Adrenal gland (tissue), 12 donors: ENCODE measurements around the gene DUS2. TPM values are rescaled to one million over a fixed set of nuclear protein-coding genes. Genes with fewer than 3 reads are reported as not detected.

Source experiments
- DNase-seq, 7 donors: peaks; one replicate each; pipeline ENCODE4 v3.0.0-alpha.2; 2019 to 2020
- H3K27ac ChIP-seq, 5 donors: fragments of 200-600 bp; sonication (generic) in 4 of 5; 1 replicate in 3 of 5; 2 replicates in 2 of 5; pipeline versions ENCODE4 v1.5.1 to v1.8.0; 2016 to 2020; ENCODE audit warnings: mild to moderate bottlenecking in 1 of 5
- H3K27me3 ChIP-seq: fragments of 200-600 bp; 2 replicates; pipeline ENCODE4 v1.8.0; 2021
- H3K36me3 ChIP-seq, 2 donors: fragments of 200-600 bp; replicated peaks in 1 of 2; 1 replicate in 1 of 2; 2 replicates in 1 of 2; pipeline versions ENCODE4 v1.5.1 to v1.8.0; 2018 to 2022
- H3K4me1 ChIP-seq, 2 donors: fragments of 200-600 bp; replicated peaks in 1 of 2; 1 replicate in 1 of 2; 2 replicates in 1 of 2; pipeline versions ENCODE4 v1.5.1 to v1.8.0; 2018 to 2021
- H3K4me3 ChIP-seq, 4 donors: fragments of 200-600 bp; sonication (generic) in 3 of 4; one replicate each; pipeline ENCODE4 v1.5.1; 2016 to 2018
- H3K9me3 ChIP-seq, 3 donors: fragments of 200-600 bp; sonication (generic) in 1 of 3; replicated peaks in 1 of 3; 1 replicate in 2 of 3; 2 replicates in 1 of 3; pipeline versions ENCODE4 v1.5.1 to v1.8.0; 2016 to 2021
- CTCF ChIP-seq, 6 experiments: fragments of 450-650 bp in 4 of 6; fragments of 200-600 bp in 2 of 6; sonication (generic) in 1 of 6; IDR thresholded peaks; 1 replicate in 5 of 6; 2 replicates in 1 of 6; pipeline versions ENCODE4 v1.5.1 to v1.8.0; 2016 to 2021; ENCODE audit warnings: antibody characterized with exemption in 6 of 6, mild to moderate bottlenecking in 2 of 6, moderate library complexity in 1 of 6
- POLR2A ChIP-seq, 2 donors: fragments of 450-650 bp; IDR thresholded peaks; one replicate each; pipeline ENCODE4 v1.6.1; 2017; ENCODE audit warnings: antibody characterized with exemption in 2 of 2, mild to moderate bottlenecking in 2 of 2, moderate library complexity in 1 of 2
- whole genome bisulfite sequencing, 4 donors: extraction: QIAGEN DNeasy Blood & Tissue Kit in 2 of 4; methylation state at CpG; one replicate each; pipeline versions ENCODE4 v1.1.5 to v1.1.7; 2013 to 2017; 5-methylcytosine and 5-hydroxymethylcytosine counted together
- intact Hi-C, 2 donors: fragments of 100-400 bp; cut with DNase I; formaldehyde crosslinking; loops; one replicate each; pipeline versions ENCODE4 v1.14.1 to v1.15.0; 2022 to 2023
- polyA plus RNA-seq, 3 donors: library from polyadenylated mRNA; stranded (reverse); fragments of 200-250 nt in 2 of 3; fragments of 350-450 nt in 1 of 3; fragmentation: Illumina TruSeq in 1 of 3; extraction: RNeasy Lipid Tissue Mini Kit (QIAGEN cat#74804) in 1 of 3; gene quantifications; one replicate each; pipeline ENCODE4 v1.2.3, GENCODE V29; 2013 to 2014
- total RNA-seq, 9 donors: library from RNA; depleted of rRNA in 4 of 9; stranded (reverse); fragments of >200 nt in 4 of 9; fragments of 120-200 nt in 1 of 9; fragmentation: NEBNext Ultra II Directional in 1 of 9; extraction: Animal tissue kit (Norgen Biotek cat#: 25700) in 1 of 9; gene quantifications; one replicate each; pipeline versions ENCODE4 v1.1.0 to v1.2.4, GENCODE V29; 2013 to 2023
- donor health status: healthy with polysubstance abuse.
- donor health status: Bipolar disorder and iron deficiency.
- donor health status: DM: yes; HTN: yes; CAD: no.
- donor health status: DM: no; HTN: no; CAD: no.
- donor health status: DM: no; HTN: no; CAD: no.
- donor health status: DM: yes; HTN: yes; CAD: no.

DUS2 gene
- total and polyA plus RNA-seq, 12 donors: 6.3 to 25.3 (median 12.7) TPM

- 93 to 98% (median 96%) methylated on average over 2 of the region's 2 CpGs for WGBS, 4 donors
- no peak overlapping the region for H3K27ac ChIP-seq
- no peak overlapping the region for H3K4me3 ChIP-seq
- no peak for DNase-seq
- no peaks in the 10 kb centered on the region for H3K9me3 ChIP-seq
- no peak for TF ChIP-seq CTCF (IDR thresholded peaks at IDR 0.05)
- no peak for TF ChIP-seq POLR2A (IDR thresholded peaks at IDR 0.05)
- intact Hi-C loops: loop anchor here (10.0 kb wide), 2 partner anchors 217 to 357 kb away; no protein-coding TSS in a partner anchor
- no peaks in the 10 kb centered on the region for H3K27me3 ChIP-seq
- H3K4me1 ChIP-seq: no peaks in the 10 kb centered on the region
- no peaks in the 10 kb centered on the region for H3K36me3 ChIP-seq
Measured at GRCh38 chr16:68031951-68032350, 8.9 kb downstream of the DUS2 start.

DNA sequence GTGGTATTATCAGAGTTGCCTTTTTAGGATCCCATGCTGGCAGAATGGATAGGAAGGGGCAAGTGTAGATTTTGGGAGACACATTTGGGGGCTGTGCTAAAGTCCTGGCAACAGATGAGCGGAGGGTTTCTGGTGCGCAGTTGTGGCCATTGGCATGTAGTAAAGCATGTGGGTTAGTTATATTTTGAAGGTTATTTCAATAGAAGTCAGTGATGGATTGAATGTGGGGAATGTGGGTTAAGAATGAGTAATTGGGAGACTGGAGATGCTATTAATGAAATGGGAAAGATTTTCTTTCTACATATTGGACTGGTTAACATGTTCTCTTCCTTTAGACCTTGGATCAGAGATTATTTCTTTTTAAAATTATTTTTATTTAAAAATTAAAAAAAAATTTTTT is 10.0 kb downstream of the DUS2 start:
- TF ChIP-seq CTCF (IDR thresholded peaks at IDR 0.05) (no peak), POLR2A (IDR thresholded peaks at IDR 0.05) (no peak)
- Histone ChIP-seq H3K4me3 (no peak overlapping the region), H3K36me3 (no peaks in the 10 kb centered on the region), H3K4me1 (no peaks in the 10 kb centered on the region), H3K9me3 (no peaks in the 10 kb centered on the region), H3K27ac (no peak overlapping the region), H3K27me3 (no peaks in the 10 kb centered on the region)
- no peak for DNase-seq
- intact Hi-C loops: loop anchor here (10.0 kb wide), 2 partner anchors 218 to 358 kb away; no protein-coding TSS in a partner anchor
- 98 to 100% (median 99%) methylated on average over 2 of the region's 2 CpGs for WGBS, 4 donors

DNA sequence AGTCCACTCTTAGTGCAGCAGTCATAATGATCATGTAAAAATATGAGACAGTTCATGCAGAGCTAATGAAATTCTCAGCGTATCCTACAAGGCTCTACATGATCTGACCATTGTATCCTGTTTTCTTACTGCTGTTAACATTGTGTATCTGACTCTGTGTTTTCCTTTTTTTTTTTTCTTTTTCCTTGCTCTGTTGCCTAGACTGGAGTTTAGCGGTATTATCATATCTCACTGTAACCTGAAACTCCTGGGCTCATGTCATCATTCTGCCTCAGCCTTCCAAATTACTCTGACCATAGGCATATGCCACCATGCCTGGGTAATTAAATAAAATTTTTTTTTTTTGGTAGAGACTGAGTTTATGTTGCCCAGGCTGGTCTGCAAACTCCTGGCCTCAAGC is 12.1 kb downstream of the DUS2 start:
- TF ChIP-seq POLR2A (IDR thresholded peaks at IDR 0.05): no peak
- TF ChIP-seq CTCF (IDR thresholded peaks at IDR 0.05): no peak
- Histone ChIP-seq H3K4me1 (no peaks in the 10 kb centered on the region), H3K36me3 (no peaks in the 10 kb centered on the region), H3K9me3 (no peaks in the 10 kb centered on the region), H3K27ac (no peak overlapping the region), H3K27me3 (no peaks in the 10 kb centered on the region), H3K4me3 (no peak overlapping the region)
- intact Hi-C loops: loop anchor here (10.0 kb wide), 2 partner anchors 220 to 360 kb away; no protein-coding TSS in a partner anchor
- WGBS, 4 donors: 80 to 93% (median 91%) methylated on average over 2 of the region's 2 CpGs
- DNase-seq: no peak

DNA sequence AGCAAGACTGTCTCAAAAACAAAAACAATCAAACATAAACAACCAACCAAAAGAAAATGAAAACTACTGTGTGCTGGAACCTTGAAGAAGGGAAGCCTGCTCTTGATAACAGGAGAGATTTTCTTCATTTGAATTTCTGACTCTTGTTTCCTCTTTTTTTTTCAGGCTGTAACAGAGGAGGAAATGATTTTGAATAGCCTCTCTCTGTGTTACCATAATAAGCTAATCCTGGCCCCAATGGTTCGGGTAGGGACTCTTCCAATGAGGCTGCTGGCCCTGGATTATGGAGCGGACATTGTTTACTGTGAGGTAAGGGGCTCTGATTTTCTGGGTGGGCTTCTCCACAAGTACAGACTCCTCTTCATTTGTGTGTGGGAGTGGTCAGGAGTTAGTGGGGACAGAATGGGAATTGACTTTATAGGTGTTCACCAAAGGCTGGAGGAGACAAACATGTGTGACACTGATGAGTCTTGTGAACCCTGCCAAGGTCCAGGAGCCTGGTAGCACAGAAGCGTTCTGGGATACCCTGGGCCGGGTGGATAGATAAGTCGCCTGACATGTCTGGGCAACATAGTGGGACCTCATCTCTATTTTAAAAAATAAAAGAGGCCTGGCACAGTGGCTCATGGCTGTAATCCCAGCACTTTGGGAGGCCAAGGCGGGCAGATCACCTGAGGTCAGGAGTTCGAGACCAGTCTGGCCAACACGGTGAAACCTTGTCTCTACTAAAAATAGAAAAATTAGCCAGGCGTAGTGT is 14.9 kb downstream of the DUS2 start:
- H3K36me3 ChIP-seq: no peaks in the 10 kb centered on the region
- no peak for DNase-seq
- H3K27me3 ChIP-seq: no peaks in the 10 kb centered on the region
- no peaks in the 10 kb centered on the region for H3K4me1 ChIP-seq
- H3K4me3 ChIP-seq: no peak overlapping the region
- TF ChIP-seq CTCF (IDR thresholded peaks at IDR 0.05) (no peak), POLR2A (IDR thresholded peaks at IDR 0.05) (no peak)
- WGBS, 4 donors: 87 to 93% (median 90%) methylated on average over 9 of the region's 9 CpGs
- intact Hi-C loops: loop anchor here (10.0 kb wide), 2 partner anchors 223 to 363 kb away; no protein-coding TSS in a partner anchor
- no peak overlapping the region for H3K27ac ChIP-seq
- H3K9me3 ChIP-seq: no peaks in the 10 kb centered on the region
